Measurements from ENCODE around the gene CREBL2.

- TF ChIP-seq EP300 (IDR thresholded peaks at IDR 0.05) (no peak), POLR2A (IDR thresholded peaks at IDR 0.05) (no peak), CTCF (IDR thresholded peaks at IDR 0.05) (no peak)
These were observed 12.9 kb downstream of the CREBL2 start for GRCh38 chr12:12624498-12624992.
